Tibial nerve (tissue), 4 donors: ENCODE measurements around the gene ZNF629. TPM values are rescaled to one million over a fixed set of nuclear protein-coding genes. Genes with fewer than 3 reads are reported as not detected.

Experiments used
- DNase-seq, 2 donors: peaks; one replicate each; pipeline ENCODE4 v3.0.0-alpha.2; 2019; ENCODE audit warnings: low spot score in 2 of 2
- H3K27ac ChIP-seq, 4 donors: fragments of 200-600 bp; sonication (generic) in 3 of 4; one replicate each; pipeline ENCODE4 v1.5.1; 2017 to 2019; ENCODE audit warnings: mild to moderate bottlenecking in 1 of 4
- H3K27me3 ChIP-seq, 2 donors: fragments of 200-600 bp; sonication (generic) in 1 of 2; one replicate each; pipeline versions ENCODE4 v1.5.1 to v1.6.0; 2017 to 2019
- H3K36me3 ChIP-seq, 3 donors: fragments of 200-600 bp; sonication (generic); one replicate each; pipeline ENCODE4 v1.5.1; 2018 to 2019
- H3K4me1 ChIP-seq, 4 donors: fragments of 200-600 bp; sonication (generic) in 3 of 4; one replicate each; pipeline ENCODE4 v1.5.1; 2017 to 2019
- H3K4me3 ChIP-seq, 4 donors: fragments of 200-600 bp; sonication (generic) in 3 of 4; one replicate each; pipeline ENCODE4 v1.5.1; 2017 to 2019; ENCODE audit warnings: mild to moderate bottlenecking in 1 of 4, moderate library complexity in 1 of 4
- H3K9me3 ChIP-seq, 4 donors: fragments of 200-600 bp; sonication (generic) in 3 of 4; one replicate each; pipeline ENCODE4 v1.5.1; 2017 to 2019
- EP300 ChIP-seq, 2 donors: sonication (generic); formaldehyde crosslinking; IDR thresholded peaks; one replicate each; pipeline ENCODE4 v1.6.1; 2017; ENCODE audit warnings: antibody characterized with exemption in 2 of 2, mild to moderate bottlenecking in 1 of 2
- POLR2A ChIP-seq, 2 donors: fragments of 450-650 bp; IDR thresholded peaks; one replicate each; pipeline ENCODE4 v1.6.1; 2017; ENCODE audit warnings: antibody characterized with exemption in 2 of 2, mild to moderate bottlenecking in 2 of 2, moderate library complexity in 2 of 2
- WGBS, 2 donors: methylation state at CpG; one replicate each; pipeline ENCODE4 v1.1.5; 2018; 5-methylcytosine and 5-hydroxymethylcytosine counted together
- total RNA-seq, 4 donors: library from RNA; depleted of rRNA; stranded (reverse); fragments of >200 nt; gene quantifications; one replicate each; pipeline ENCODE4 v1.1.0, GENCODE V29; 2016
- TF ChIP-seq, protein P1 (sequence below), 5 experiments: fragments of 200-600 bp in 3 of 5; fragments of 450-650 bp in 2 of 5; sonication (generic) in 3 of 5; IDR thresholded peaks; one replicate each; pipeline ENCODE4 v1.5.1; 2016 to 2019; ENCODE audit warnings: antibody characterized with exemption in 5 of 5, mild to moderate bottlenecking in 3 of 5, moderate library complexity in 2 of 5

Gene ZNF629
- total RNA-seq, 4 donors from 2014 or later: 14.7 to 22.2 (median 17.1) TPM

DNA sequence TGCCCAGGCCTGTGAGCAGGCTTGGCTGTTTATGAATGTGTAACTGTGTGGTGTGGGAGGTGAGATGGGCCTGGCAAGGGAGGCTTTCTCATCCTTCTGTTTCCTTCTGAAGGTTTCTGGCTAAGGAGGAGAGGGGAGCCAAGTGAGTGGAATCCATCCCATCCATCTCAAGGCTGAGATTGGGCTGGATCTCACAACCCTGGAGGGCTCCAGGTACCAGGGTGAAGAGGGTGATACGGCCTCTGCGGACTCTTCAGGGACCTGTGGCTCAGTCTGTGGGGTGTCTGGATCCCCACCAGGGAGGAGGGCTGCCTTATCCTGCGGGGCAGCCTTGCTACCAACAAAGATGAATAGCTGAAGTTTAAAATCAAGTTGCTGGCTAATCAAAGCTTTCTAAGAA, 7.0 kb downstream of the ZNF629 start:
- Histone ChIP-seq H3K27me3 (no peaks in the 10 kb centered on the region), H3K4me1 (peaks cover 0 to 55% (median 11%) of the 10 kb centered on the region in 4 donors), H3K9me3 (no peaks in the 10 kb centered on the region), H3K27ac (peak overlapping the region in 2 of 4 donors; percentile 51 to 75), H3K36me3 (peaks cover 0 to 47% (median 13%) of the 10 kb centered on the region in 3 donors), H3K4me3 (no peak overlapping the region)
- WGBS, 2 donors: 81 to 89% methylated on average over 3 of the region's 3 CpGs
- no peak for TF ChIP-seq EP300 (IDR thresholded peaks at IDR 0.05)
- TF ChIP-seq, protein P1, sequence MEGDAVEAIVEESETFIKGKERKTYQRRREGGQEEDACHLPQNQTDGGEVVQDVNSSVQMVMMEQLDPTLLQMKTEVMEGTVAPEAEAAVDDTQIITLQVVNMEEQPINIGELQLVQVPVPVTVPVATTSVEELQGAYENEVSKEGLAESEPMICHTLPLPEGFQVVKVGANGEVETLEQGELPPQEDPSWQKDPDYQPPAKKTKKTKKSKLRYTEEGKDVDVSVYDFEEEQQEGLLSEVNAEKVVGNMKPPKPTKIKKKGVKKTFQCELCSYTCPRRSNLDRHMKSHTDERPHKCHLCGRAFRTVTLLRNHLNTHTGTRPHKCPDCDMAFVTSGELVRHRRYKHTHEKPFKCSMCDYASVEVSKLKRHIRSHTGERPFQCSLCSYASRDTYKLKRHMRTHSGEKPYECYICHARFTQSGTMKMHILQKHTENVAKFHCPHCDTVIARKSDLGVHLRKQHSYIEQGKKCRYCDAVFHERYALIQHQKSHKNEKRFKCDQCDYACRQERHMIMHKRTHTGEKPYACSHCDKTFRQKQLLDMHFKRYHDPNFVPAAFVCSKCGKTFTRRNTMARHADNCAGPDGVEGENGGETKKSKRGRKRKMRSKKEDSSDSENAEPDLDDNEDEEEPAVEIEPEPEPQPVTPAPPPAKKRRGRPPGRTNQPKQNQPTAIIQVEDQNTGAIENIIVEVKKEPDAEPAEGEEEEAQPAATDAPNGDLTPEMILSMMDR (IDR thresholded peaks at IDR 0.05): no peak
- TF ChIP-seq POLR2A (IDR thresholded peaks at IDR 0.05): no peak
- no peak for DNase-seq

DNA sequence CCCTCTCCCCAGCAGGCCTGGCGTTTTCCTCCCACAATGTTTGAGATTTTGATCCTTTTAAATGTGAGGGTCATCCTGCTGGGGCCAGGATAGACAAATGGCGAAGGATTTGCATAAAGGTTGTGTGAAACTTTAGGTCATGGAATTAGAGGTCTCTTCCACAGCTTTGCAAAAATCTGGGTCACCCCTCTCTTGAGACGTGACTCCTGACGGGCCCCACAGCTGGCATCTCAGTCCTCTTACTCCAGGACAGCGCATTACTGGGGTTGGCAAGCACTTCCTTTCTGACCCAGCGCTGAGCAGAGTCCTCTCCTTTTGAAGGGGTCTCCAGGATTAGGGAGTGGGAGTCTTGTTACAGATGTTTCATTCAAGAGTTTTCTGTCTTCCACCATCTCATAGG, 7.4 kb downstream of the ZNF629 start:
- TF ChIP-seq POLR2A (IDR thresholded peaks at IDR 0.05) (no peak), EP300 (IDR thresholded peaks at IDR 0.05) (no peak)
- TF ChIP-seq, protein P1 (IDR thresholded peaks at IDR 0.05): no peak
- no peak for DNase-seq
- 82 to 87% methylated on average over 6 of the region's 6 CpGs for WGBS, 2 donors
- Histone ChIP-seq H3K4me1 (peaks cover 0 to 55% (median 14%) of the 10 kb centered on the region in 4 donors), H3K9me3 (no peaks in the 10 kb centered on the region), H3K4me3 (no peak overlapping the region), H3K36me3 (peaks cover 0 to 47% (median 13%) of the 10 kb centered on the region in 3 donors), H3K27me3 (no peaks in the 10 kb centered on the region), H3K27ac (peak overlapping the region in 3 of 4 donors; percentile 51 to 75 (median 74))

DNA sequence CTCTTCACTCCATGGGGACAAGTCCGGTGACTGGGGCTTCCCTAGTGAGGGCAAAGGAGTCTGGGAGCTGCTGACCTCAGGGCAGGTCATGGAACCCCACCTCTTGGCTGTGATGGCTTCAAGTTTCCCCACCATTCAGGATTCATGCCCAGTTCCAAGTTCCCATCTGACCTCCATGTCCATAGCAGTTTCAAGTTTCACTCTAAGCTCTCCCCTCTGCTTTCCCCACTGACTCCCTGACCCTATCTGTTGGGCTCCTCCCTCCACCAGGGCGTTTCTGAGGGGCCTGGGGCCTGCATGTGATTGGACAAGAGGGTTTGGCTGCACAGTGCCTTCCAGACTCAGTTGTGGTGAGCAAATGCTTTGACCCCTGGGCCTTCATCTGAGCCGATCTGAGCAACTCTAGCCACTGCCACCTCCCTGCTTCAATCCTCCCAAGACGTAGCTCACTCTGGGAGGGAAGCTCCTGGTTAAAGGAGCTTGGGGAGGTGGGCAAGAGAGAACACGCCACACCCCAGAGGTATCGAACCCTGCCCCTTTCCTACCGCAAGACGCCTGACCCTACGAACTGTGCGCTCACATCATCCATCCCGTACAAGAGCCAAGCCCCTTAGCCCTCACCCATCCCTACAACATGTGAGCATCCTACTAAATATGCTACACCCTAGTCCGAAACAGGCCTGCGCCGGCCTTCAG, 8.3 kb downstream of the ZNF629 start:
- 61 to 73% methylated on average over 14 of the region's 14 CpGs for WGBS, 2 donors
- Histone ChIP-seq H3K27me3 (no peaks in the 10 kb centered on the region), H3K4me3 (no peak overlapping the region), H3K4me1 (peaks cover 0 to 54% (median 15%) of the 10 kb centered on the region in 4 donors), H3K36me3 (peaks cover 0 to 45% (median 13%) of the 10 kb centered on the region in 3 donors), H3K27ac (peak overlapping the region in 3 of 4 donors; percentile 51 to 75 (median 74)), H3K9me3 (no peaks in the 10 kb centered on the region)
- peak in 1 of 2 donors; percentile 56 for DNase-seq
- TF ChIP-seq EP300 (IDR thresholded peaks at IDR 0.05): peak in 1 of 2 donors; percentile 10
- TF ChIP-seq, protein P1 (IDR thresholded peaks at IDR 0.05): no peak

- no peak overlapping the region for H3K4me3 ChIP-seq
- peaks cover 0 to 45% (median 9%) of the 10 kb centered on the region in 3 donors for H3K36me3 ChIP-seq
- WGBS, 2 donors: 73% methylated on average over 7 of the region's 7 CpGs
- peaks cover 0 to 54% (median 15%) of the 10 kb centered on the region in 4 donors for H3K4me1 ChIP-seq
- H3K27me3 ChIP-seq: no peaks in the 10 kb centered on the region
- no peak for TF ChIP-seq EP300 (IDR thresholded peaks at IDR 0.05)
- no peak for TF ChIP-seq POLR2A (IDR thresholded peaks at IDR 0.05)
- TF ChIP-seq, protein P1 (IDR thresholded peaks at IDR 0.05): no peak
- H3K9me3 ChIP-seq: no peaks in the 10 kb centered on the region
- no peak for DNase-seq
- H3K27ac ChIP-seq: peak overlapping the region; percentile 2 to 75 (median 34)
Observed at GRCh38 chr16:30777591-30778297, 9.3 kb downstream of the ZNF629 start.
